Epithelial cell of proximal tubule (primary cell): ENCODE measurements around the gene ANXA11. TPM values are rescaled to one million over a fixed set of nuclear protein-coding genes. Genes with fewer than 3 reads are reported as not detected.

Experiments
- DNase-seq: peaks from one replicate; pipeline ENCODE4 v3.0.0-alpha.2; 2011; ENCODE audit warnings: low read depth
- H3K4me3 ChIP-seq: 2 replicates; pipeline ENCODE4 v1.5.1; 2011; ENCODE audit warnings: low read depth, mild to moderate bottlenecking, low read length
- CTCF ChIP-seq: conservative IDR thresholded peaks from 2 replicates; pipeline ENCODE4 v1.5.1; 2012; ENCODE audit warnings: low read depth, mild to moderate bottlenecking, low read length
- total RNA-seq: library from RNA; depleted of rRNA; stranded (reverse); fragments of >200 nt; gene quantifications from 2 replicates; pipeline ENCODE4 v1.2.3, GENCODE V29; 2015

Gene ANXA11
- total RNA-seq, 1 donor from 2014 or later: 153 TPM

GRCh38 chr10:80157561-80157960, 47.8 kb downstream of the ANXA11 start:
- no peak for DNase-seq
- TF ChIP-seq CTCF: no peak
- H3K4me3 ChIP-seq: no peak overlapping the region

- no peak for TF ChIP-seq CTCF
- no peak overlapping the region for H3K4me3 ChIP-seq
- DNase-seq: no peak
Measured at GRCh38 chr10:80156216-80156615, 49.1 kb downstream of the ANXA11 start.

GRCh38 chr10:80155696-80156215, 49.6 kb downstream of the ANXA11 start:
- H3K4me3 ChIP-seq: no peak overlapping the region
- TF ChIP-seq CTCF: no peak
- DNase-seq: no peak

GRCh38 chr10:80154978-80155695, 50.2 kb downstream of the ANXA11 start:
- no peak for TF ChIP-seq CTCF
- H3K4me3 ChIP-seq: no peak overlapping the region
- DNase-seq: no peak

GRCh38 chr10:80154626-80154977, 50.7 kb downstream of the ANXA11 start:
- no peak for DNase-seq
- no peak overlapping the region for H3K4me3 ChIP-seq

GRCh38 chr10:80153460-80153859, 51.9 kb downstream of the ANXA11 start:
- no peak for TF ChIP-seq CTCF
- H3K4me3 ChIP-seq: no peak overlapping the region
- DNase-seq: no peak

More at GRCh38 chr10:80154626-80154977, 50.7 kb downstream of the ANXA11 start:
- TF ChIP-seq CTCF: no peak

- no peak for DNase-seq
- TF ChIP-seq CTCF: no peak
Measured at GRCh38 chr10:80152820-80153219, 52.5 kb downstream of the ANXA11 start.

More at GRCh38 chr10:80152820-80153219, 52.5 kb downstream of the ANXA11 start:
- no peak overlapping the region for H3K4me3 ChIP-seq
